Left ventricle myocardium inferior (tissue), 1 donor: ENCODE measurements around the gene WEE2. TPM values are rescaled to one million over a fixed set of nuclear protein-coding genes. Genes with fewer than 3 reads are reported as not detected.
"Not testable (repeated sequence)": the region's sequence is repeated elsewhere in the genome, so short reads cannot be mapped to it uniquely, and the experiment has no call there.

Experiments used
- DNase-seq: peaks from one replicate; pipeline ENCODE4 v3.0.0-alpha.2; 2020
- H3K27ac ChIP-seq: fragments of 200-600 bp; replicated peaks from 2 replicates; pipeline ENCODE4 v1.8.0; 2021
- H3K27me3 ChIP-seq: fragments of 200-600 bp; 2 replicates; pipeline ENCODE4 v1.8.0; 2021; ENCODE audit warnings: low read depth
- H3K36me3 ChIP-seq: fragments of 200-600 bp; 2 replicates; pipeline ENCODE4 v1.8.0; 2021
- H3K4me1 ChIP-seq: fragments of 200-600 bp; 2 replicates; pipeline ENCODE4 v1.8.0; 2021
- H3K4me3 ChIP-seq: fragments of 200-600 bp; 2 replicates; pipeline ENCODE4 v1.8.0; 2021; ENCODE audit warnings: mild to moderate bottlenecking, moderate library complexity
- H3K9me3 ChIP-seq: fragments of 200-600 bp; replicated peaks from 2 replicates; pipeline ENCODE4 v1.8.0; 2021
- intact Hi-C: fragments of 100-400 bp; cut with micrococcal nuclease; formaldehyde crosslinking; loops from one replicate; pipeline ENCODE4 v1.11.0; 2022
- total RNA-seq: library from RNA; stranded (reverse); fragmentation: NEBNext Ultra II Directional; extraction: Animal tissue kit (Norgen Biotek cat#: 25700); gene quantifications from one replicate; pipeline ENCODE4 v1.2.1, GENCODE V29; 2021
- TF ChIP-seq, protein P1 (sequence below): fragments of 200-600 bp; IDR thresholded peaks from 2 replicates; pipeline ENCODE4 v1.8.0; 2021; ENCODE audit warnings: antibody characterized with exemption, mild to moderate bottlenecking, borderline replicate concordance
- donor health status: DM: no; HTN: yes; CAD: no; lungs with severe emphysema.

The WEE2 gene
- total RNA-seq, 1 donor from 2014 or later: not detected

DNA sequence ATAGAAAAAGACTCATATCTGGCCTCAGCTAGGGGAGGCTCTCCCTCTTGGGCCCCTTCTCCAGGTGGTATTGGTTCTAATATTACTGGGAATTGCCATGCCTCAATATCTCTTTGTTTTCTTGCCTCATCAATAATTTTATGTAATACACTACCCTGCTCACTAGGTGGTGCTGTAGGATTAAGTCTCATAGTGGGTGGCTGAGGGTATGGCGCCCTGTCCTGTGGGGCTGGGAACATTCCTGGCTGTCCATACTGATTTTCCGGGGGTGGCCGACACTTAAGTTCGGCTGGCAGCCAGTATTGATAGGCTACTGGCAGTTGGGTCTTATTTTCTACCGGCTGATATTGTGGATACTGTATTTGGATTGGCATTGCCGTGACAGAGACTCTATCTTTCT, 46.8 kb downstream of the WEE2 start:
- Histone ChIP-seq H3K27ac (no peak overlapping the region), H3K9me3 (peaks cover 33% of the 10 kb centered on the region), H3K27me3 (no peaks in the 10 kb centered on the region), H3K36me3 (peaks cover 82% of the 10 kb centered on the region), H3K4me1 (no peaks in the 10 kb centered on the region), H3K4me3 (no peak overlapping the region)
- intact Hi-C loops: no loop called here
- TF ChIP-seq, protein P1, sequence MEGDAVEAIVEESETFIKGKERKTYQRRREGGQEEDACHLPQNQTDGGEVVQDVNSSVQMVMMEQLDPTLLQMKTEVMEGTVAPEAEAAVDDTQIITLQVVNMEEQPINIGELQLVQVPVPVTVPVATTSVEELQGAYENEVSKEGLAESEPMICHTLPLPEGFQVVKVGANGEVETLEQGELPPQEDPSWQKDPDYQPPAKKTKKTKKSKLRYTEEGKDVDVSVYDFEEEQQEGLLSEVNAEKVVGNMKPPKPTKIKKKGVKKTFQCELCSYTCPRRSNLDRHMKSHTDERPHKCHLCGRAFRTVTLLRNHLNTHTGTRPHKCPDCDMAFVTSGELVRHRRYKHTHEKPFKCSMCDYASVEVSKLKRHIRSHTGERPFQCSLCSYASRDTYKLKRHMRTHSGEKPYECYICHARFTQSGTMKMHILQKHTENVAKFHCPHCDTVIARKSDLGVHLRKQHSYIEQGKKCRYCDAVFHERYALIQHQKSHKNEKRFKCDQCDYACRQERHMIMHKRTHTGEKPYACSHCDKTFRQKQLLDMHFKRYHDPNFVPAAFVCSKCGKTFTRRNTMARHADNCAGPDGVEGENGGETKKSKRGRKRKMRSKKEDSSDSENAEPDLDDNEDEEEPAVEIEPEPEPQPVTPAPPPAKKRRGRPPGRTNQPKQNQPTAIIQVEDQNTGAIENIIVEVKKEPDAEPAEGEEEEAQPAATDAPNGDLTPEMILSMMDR: peak; percentile 42
- no peak for DNase-seq

DNA sequence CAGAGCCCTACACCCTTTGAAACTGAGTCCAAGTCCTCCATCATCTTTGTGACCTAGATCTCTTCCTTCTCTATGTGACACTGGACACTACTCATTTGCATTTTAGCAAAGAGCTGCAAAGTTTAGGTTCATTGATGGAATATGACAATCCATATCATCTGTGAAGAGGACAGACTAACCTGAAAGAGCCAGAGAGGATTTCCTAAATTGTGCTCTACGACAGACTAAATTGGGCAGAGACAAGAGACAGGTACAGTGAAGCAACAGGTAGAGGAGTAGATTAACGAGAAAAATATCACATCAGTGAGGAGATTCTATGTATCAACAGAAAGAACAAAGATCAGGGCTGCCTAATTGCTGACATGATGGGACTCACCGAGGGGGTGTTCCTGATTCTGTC, 55.6 kb downstream of the WEE2 start, which contains the start of gene TAS2R3:
Gene TAS2R3, plus strand, starts transcription at position 301 of the 400 bp plus-strand sequence. Its CDS starts 62 bp downstream, at position 363.
- no peaks in the 10 kb centered on the region for H3K4me1 ChIP-seq
- H3K4me3 ChIP-seq: no peak within 1 kb of the TSS
- no peak for DNase-seq
- H3K27ac ChIP-seq: no peak within 1 kb of the TSS
- H3K27me3 ChIP-seq: no peaks in the 10 kb centered on the region
- intact Hi-C loops: no loop called here
- no peaks in the 10 kb centered on the region for H3K9me3 ChIP-seq
- peaks cover 51% of the 10 kb centered on the region for H3K36me3 ChIP-seq
- TF ChIP-seq, protein P1: no peak

DNA sequence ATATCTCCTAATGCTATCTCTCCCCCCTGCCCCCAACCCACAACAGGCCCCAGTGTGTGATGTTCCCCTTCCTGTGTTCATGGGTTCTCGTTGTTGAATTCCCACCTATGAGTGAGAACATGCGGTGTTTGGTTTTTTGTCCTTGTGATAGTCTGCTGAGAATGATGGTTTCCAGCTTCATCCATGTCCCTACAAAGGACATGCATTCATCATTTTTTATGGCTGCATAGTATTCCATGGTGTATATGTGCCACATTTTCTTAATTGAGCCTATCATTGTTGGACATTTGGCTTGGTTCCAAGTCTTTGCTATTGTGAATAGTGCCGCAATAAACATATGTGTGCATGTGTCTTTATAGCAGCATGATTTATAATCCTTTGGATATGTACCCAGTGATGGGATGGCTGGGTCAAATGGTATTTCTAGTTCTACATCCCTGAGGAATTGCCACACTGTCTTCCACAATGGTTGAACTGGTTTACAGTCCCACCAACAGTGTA, 62.0 kb downstream of the WEE2 start:
- H3K4me3 ChIP-seq, DNase-seq, H3K4me1 ChIP-seq, intact Hi-C loops, H3K9me3 ChIP-seq, H3K27me3 ChIP-seq, H3K27ac ChIP-seq: not testable (repeated sequence)
- peaks cover 17% of the 10 kb centered on the region for H3K36me3 ChIP-seq

DNA sequence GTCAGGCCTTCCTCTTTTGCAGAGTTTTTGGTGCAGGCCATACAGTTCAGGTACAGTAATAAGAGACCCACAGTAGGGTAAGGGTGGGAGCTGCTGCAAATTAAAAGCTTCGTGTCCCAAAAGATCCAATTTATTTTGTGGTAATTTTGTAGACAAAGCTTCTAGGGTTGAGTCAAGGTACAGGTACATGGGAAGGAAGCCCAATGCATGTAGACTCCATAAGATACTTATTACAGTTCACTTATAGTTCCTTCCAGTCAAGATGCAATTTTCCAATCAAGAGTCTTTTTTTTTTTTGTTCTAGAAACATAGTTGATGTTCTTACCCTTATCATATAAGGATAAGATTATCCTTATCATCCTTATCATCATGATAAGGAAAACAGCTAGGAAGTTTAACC, 68.2 kb downstream of the WEE2 start, which contains the start of gene TAS2R4:
Gene TAS2R4, plus strand, starts transcription at position 301 of the 400 bp plus-strand sequence. CDS start 1,815 bp downstream, outside the sequence.
- intact Hi-C loops: no loop called here
- no peaks in the 10 kb centered on the region for H3K4me1 ChIP-seq
- H3K9me3 ChIP-seq: peaks cover 15% of the 10 kb centered on the region
- TF ChIP-seq, protein P1: no peak
- no peak for DNase-seq
- no peak within 1 kb of the TSS for H3K4me3 ChIP-seq
- H3K36me3 ChIP-seq: peaks cover 30% of the 10 kb centered on the region
- H3K27me3 ChIP-seq: no peaks in the 10 kb centered on the region
- no peak within 1 kb of the TSS for H3K27ac ChIP-seq

Other genes starting within 250 kb of the WEE2 start
- gene AGK, start 156.9 kb upstream of the WEE2 start, total RNA-seq: 37.8 TPM
- gene DENND11, start 6.2 kb upstream of the WEE2 start, total RNA-seq: 8.5 TPM
- gene SSBP1, start 30.0 kb downstream of the WEE2 start, total RNA-seq: 83.8 TPM
- gene TAS2R3, start 55.7 kb downstream of the WEE2 start, total RNA-seq: 0.41 TPM
- gene TAS2R4, start 68.3 kb downstream of the WEE2 start, total RNA-seq: 0.25 TPM
- gene TAS2R5, start 81.9 kb downstream of the WEE2 start, total RNA-seq: 0.47 TPM
- not detected for gene PRSS37, start 133.1 kb downstream of the WEE2 start, total RNA-seq
- gene OR9A4, start 208.0 kb downstream of the WEE2 start, total RNA-seq: not detected
- 0.47 TPM for gene CLEC5A, start 238.6 kb downstream of the WEE2 start, total RNA-seq